ENCODE data around the gene ZNF219. TPM values are rescaled to one million over a fixed set of nuclear protein-coding genes. Genes with fewer than 3 reads are reported as not detected.

The ZNF219 gene
- 100 to 1,000 TPM in 2 of 4 donors, 10 to 100 TPM in 2; 68.4 to 135 (median 94.5) TPM for total RNA-seq

GRCh38 chr14:21098076-21098891, at the start of gene ZNF219:
TSS of gene ZNF219 (minus strand) at chr14:21098655. CDS start at chr14:21093591, 5,064 bp downstream.
- in situ Hi-C loops (cut with MboI; ENCODE audit: low pct_ligation_motif_present in 1 of 4, low pct_unique_long_range_greater_than_20kb in 1 of 4, low sequenced_read_pairs in 3 of 4) (no loop called here), intact Hi-C loops (cut with DNase I; ENCODE audit: low total_unique reads) (no loop called here)
- WGBS, 2 donors (ENCODE audit: low coverage in 1 of 2): 1 to 2% methylated on average over 11 to 38 of the region's 90 CpGs
- peak; percentile 76 for DNase-seq
- Histone ChIP-seq H3K27me3 (no peaks in the 10 kb centered on the region), H3K4me1 (peaks cover 32 to 73% (median 61%) of the 10 kb centered on the region in 4 donors), H3K9me3 (no peaks in the 10 kb centered on the region), H3K36me3 (no peaks in the 10 kb centered on the region), H3K27ac (peak within 1 kb of the TSS; percentile 91 to 99 (median 96)), H3K4me3 (peak within 1 kb of the TSS; percentile 52 to 73 (median 64))
- TF ChIP-seq POLR2A (IDR thresholded peaks at IDR 0.05) (peak; percentile 56), CTCF (IDR thresholded peaks at IDR 0.05) (no peak), POLR2AphosphoS5 (IDR thresholded peaks at IDR 0.05) (peak in 2 of 3 donors; percentile 69 to 70)

GRCh38 chr14:21145437-21145836, 47.0 kb upstream of the ZNF219 start:
- H3K4me3 ChIP-seq: no peak overlapping the region
- no peaks in the 10 kb centered on the region for H3K4me1 ChIP-seq
- TF ChIP-seq POLR2A (IDR thresholded peaks at IDR 0.05) (no peak), POLR2AphosphoS5 (IDR thresholded peaks at IDR 0.05) (no peak), EP300 (IDR thresholded peaks at IDR 0.05; ENCODE audit: low read depth) (no peak), CTCF (IDR thresholded peaks at IDR 0.05) (no peak)
- H3K27me3 ChIP-seq: no peaks in the 10 kb centered on the region
- in situ Hi-C loops (cut with MboI; ENCODE audit: low pct_ligation_motif_present in 1 of 4, low pct_unique_long_range_greater_than_20kb in 1 of 4, low sequenced_read_pairs in 3 of 4): no loop called here
- DNase-seq: no peak
- H3K36me3 ChIP-seq: no peaks in the 10 kb centered on the region
- H3K27ac ChIP-seq: no peak overlapping the region
- intact Hi-C loops (cut with DNase I; ENCODE audit: low total_unique reads): no loop called here
- peaks cover 9% of the 10 kb centered on the region in 2 donors for H3K9me3 ChIP-seq

GRCh38 chr14:21142357-21142756, 43.9 kb upstream of the ZNF219 start:
- peaks cover 9% of the 10 kb centered on the region in 2 donors for H3K9me3 ChIP-seq
- no peak overlapping the region for H3K27ac ChIP-seq
- in situ Hi-C loops (cut with MboI; ENCODE audit: low pct_ligation_motif_present in 1 of 4, low pct_unique_long_range_greater_than_20kb in 1 of 4, low sequenced_read_pairs in 3 of 4) (no loop called here), intact Hi-C loops (cut with DNase I; ENCODE audit: low total_unique reads) (no loop called here)
- DNase-seq: no peak
- WGBS, 2 donors (ENCODE audit: low coverage in 1 of 2): 79 to 89% methylated on average over 1 of the region's 1 CpG
- no peak for TF ChIP-seq POLR2AphosphoS5 (IDR thresholded peaks at IDR 0.05)
- TF ChIP-seq CTCF (IDR thresholded peaks at IDR 0.05): no peak
- H3K4me1 ChIP-seq: no peaks in the 10 kb centered on the region
- no peaks in the 10 kb centered on the region for H3K27me3 ChIP-seq
- H3K4me3 ChIP-seq: no peak overlapping the region
- H3K36me3 ChIP-seq: no peaks in the 10 kb centered on the region

- WGBS, 2 donors (ENCODE audit: low coverage in 1 of 2): 25 to 36% methylated on average over 1 of the region's 1 CpG
- TF ChIP-seq POLR2A (IDR thresholded peaks at IDR 0.05) (no peak), EP300 (IDR thresholded peaks at IDR 0.05; ENCODE audit: low read depth) (no peak), POLR2AphosphoS5 (IDR thresholded peaks at IDR 0.05) (no peak), CTCF (IDR thresholded peaks at IDR 0.05) (peak; percentile 38 to 62 (median 56))
- DNase-seq: no peak
Measured at GRCh38 chr14:21136024-21136423, 37.6 kb upstream of the ZNF219 start.

More at GRCh38 chr14:21136024-21136423, 37.6 kb upstream of the ZNF219 start:
- Histone ChIP-seq H3K4me1 (no peaks in the 10 kb centered on the region), H3K36me3 (no peaks in the 10 kb centered on the region), H3K9me3 (no peaks in the 10 kb centered on the region), H3K27ac (no peak overlapping the region), H3K4me3 (no peak overlapping the region), H3K27me3 (no peaks in the 10 kb centered on the region)
- intact Hi-C loops (cut with DNase I; ENCODE audit: low total_unique reads) (no loop called here), in situ Hi-C loops (cut with MboI; ENCODE audit: low pct_ligation_motif_present in 1 of 4, low pct_unique_long_range_greater_than_20kb in 1 of 4, low sequenced_read_pairs in 3 of 4) (no loop called here)
